Uterine smooth muscle cell (primary cell): ENCODE measurements around the gene CD34. TPM values are rescaled to one million over a fixed set of nuclear protein-coding genes. Genes with fewer than 3 reads are reported as not detected.

Experiments used
- total RNA-seq: library from RNA; depleted of rRNA; stranded (reverse); fragments of >200 nt; gene quantifications from 2 replicates; pipeline ENCODE4 v1.2.3, GENCODE V29; 2014

The CD34 gene, protein sequence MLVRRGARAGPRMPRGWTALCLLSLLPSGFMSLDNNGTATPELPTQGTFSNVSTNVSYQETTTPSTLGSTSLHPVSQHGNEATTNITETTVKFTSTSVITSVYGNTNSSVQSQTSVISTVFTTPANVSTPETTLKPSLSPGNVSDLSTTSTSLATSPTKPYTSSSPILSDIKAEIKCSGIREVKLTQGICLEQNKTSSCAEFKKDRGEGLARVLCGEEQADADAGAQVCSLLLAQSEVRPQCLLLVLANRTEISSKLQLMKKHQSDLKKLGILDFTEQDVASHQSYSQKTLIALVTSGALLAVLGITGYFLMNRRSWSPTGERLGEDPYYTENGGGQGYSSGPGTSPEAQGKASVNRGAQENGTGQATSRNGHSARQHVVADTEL
- total RNA-seq: 0.25 TPM in 1 of 2 replicates, not detected in the other

DNA sequence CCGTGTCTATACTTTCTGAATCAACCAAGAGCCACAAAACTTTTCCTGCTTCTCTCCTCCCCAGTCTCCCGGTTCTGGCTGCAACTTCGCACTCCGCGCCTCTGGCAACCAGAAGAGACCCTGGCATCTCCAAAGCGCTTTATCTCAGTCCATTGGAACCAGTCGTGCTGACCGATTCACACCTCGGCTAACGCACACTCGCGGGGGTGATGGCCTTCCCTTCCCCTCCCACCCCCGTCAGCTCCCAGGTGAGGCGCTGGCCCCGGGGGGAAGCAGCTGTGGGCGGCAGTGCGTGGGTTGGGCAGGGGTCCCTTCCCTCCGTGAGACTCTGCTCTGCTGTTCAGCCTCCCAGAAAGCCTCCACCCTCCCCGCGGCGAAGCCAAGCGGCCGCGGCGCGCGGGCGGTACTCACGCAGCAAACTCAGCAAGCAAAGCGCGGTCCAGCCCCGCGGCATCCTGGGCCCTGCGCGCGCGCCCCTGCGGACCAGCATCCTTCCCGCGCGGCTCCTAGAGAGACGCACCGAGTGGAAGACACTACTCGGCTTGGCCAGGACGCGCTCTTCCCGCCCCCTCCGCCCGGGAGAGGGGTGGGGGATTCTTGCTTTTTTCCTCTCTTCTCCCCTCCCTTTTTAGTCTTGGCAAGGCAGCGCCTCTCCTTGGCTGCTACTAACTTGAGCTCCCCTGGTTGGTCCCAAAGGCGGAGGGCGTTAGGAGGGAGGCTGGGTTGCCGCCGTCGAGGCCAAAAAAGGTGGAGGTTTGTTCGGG is at the start of gene CD34:
TSS of gene CD34 (minus strand) at position 535 of the 764 bp plus-strand sequence. CDS start at position 490, 45 bp downstream.

Other genes starting within 250 kb of the CD34 start
- gene CD46, start 159.1 kb downstream of the CD34 start, total RNA-seq: 113 and 120 TPM in 2 replicates